Cardiac septum (tissue), 1 donor: ENCODE measurements around the gene DDX56. TPM values are rescaled to one million over a fixed set of nuclear protein-coding genes. Genes with fewer than 3 reads are reported as not detected.

Experiments used
- DNase-seq: peaks from one replicate; pipeline ENCODE4 v3.0.0-alpha.2; 2020; ENCODE audit warnings: low spot score
- intact Hi-C: fragments of 100-400 bp; cut with DNase I; formaldehyde crosslinking; loops from one replicate; pipeline ENCODE4 v1.14.0; 2022
- total RNA-seq: library from RNA; stranded (reverse); fragmentation: NEBNext Ultra II Directional; extraction: Animal tissue kit (Norgen Biotek cat#: 25700); gene quantifications from one replicate; pipeline ENCODE4 v1.2.1, GENCODE V29; 2021
- donor health status: DM: no; HTN: no; CAD: no.

The DDX56 gene
- total RNA-seq, 1 donor from 2014 or later, result 25.9 TPM

DNA sequence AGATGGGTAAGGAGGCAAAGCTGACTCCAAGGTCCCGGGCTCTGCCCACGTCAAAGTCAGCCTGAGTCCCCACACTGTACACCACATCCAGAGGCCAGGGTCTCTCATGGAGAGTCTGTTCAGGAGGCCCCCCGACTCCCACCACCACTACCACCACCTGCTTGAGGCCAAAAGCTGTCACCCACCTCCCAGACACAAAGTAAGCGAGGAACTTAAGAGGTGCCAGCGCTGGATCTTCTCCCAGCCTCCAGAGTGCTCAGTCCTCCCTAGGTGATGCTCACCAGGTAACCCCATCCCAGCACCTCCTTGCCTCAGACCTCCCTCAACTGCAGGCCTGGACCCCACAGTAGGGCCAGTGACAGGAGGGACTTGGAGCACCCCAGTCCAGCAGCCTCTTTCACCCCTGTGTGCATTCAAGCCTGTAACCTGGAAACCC lies 33.1 kb downstream of the DDX56 start:
- DNase-seq, result no peak
- intact Hi-C loops, result no loop called here

DNA sequence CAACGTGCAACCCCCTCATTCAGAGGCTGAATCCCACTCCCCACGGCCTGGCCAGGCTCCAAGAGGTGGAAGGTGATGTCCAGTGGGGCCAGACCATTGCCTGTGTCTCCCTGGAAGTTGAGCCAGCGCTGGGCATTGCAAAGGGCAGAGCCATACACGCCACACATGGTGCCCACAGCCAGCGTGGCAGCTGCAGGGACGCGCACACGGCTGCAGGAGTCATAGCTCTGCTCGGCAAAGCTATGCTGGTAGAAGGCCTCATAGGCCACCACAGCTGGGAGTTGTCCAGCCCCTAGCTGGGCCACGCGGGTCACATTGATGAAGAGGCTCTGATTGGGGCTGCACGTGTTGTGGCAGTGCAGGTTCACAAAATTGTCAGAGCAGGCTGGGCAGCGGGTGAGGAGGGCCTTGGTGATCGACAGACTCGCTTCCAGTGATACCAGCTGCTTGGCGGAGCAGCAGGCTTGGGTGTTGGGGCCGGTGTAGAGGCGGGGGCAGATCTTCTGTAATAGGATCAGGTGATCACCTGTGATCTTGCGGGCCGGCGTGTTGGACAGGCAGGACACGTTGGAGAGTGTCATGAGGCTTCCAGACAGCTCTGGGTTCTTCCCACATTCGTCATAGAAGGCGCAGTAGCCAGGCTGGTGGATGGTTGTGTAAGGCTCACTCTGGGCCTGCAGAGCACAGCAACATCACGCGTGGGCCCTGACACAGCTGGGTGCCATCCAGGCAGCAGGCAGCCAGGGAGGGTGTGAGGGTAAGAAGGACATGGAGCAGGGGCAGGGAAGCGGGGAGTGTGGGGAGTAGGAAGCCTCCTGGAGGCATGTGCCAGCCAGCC lies 33.8 kb downstream of the DDX56 start:
- intact Hi-C loops, result no loop called here
- no peak for DNase-seq

DNA sequence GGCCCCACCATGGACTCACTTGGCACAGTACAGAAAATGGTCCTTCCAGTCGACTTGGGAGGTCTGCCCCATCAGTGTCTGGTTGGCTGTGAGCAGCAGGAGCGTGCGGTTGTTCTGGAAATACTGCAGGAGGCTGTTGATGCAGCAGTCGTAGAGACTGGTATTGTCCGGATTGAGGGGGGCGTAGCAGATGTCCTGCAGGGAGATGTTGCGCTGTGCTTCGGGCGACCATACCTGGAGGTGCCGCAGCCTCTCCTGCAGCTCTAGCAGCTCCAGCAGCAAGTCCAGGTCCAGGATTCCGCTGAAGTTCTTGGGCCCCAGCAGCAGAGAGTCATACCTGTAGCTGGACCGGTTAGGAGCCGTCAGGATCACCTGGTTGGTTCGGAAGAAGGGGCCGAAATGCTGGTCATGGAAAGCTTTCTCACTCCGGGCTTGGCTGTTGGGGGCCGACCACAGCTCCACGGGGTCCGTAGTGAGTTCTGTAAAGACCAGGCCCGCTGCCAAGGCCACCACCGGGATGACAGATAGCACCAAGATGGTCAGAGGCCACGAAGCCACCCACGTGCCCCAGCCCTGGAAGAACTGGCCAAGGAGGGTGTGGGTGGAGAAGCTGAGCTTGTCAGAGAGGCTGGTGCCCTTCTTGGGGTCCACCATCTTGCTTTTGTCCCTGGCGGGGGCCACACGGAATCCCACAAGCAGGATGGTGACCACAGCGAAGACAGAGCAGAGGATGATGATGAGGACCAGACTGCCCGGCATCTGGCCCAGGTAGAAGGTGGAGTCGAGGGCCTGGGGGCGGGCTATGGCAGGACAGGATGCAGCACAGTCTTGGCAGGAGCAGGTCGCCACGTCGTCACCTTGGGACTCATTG lies 34.7 kb downstream of the DDX56 start:
- DNase-seq, result no peak
- intact Hi-C loops, result no loop called here

DNA sequence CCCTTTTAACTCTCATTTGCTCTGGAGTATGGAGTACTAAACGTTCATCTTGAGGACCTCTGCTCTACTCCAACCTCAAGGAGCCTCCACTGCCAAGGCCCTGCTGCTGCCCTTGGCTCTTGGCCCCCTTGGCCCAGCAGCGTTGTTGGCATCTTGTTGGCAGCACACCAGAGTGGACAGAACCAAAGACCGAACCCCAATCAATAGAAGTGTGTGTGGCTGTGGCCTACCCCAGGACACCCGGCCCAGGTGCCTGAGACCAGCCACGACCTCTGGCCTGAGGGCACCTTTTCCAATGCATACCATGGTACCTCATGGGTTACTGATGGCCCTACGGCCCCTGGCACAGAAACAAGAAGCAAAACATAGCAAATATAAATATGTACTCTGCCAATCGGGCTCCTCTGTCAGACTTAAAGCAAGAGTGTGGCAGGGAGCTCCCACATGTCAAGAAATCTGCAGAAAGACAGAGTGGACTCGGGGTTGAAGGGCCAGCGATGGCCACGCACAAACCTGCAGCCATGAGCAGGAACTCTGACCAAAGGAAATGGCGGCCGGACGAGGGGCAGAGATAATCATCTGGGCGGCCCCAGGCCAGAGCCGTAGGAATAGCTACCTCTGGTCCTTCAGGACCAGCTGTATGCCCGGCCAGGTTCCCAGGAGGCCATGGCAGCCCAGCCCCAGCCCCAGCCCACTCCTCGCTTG lies 35.5 kb downstream of the DDX56 start:
- no peak for DNase-seq

DNA sequence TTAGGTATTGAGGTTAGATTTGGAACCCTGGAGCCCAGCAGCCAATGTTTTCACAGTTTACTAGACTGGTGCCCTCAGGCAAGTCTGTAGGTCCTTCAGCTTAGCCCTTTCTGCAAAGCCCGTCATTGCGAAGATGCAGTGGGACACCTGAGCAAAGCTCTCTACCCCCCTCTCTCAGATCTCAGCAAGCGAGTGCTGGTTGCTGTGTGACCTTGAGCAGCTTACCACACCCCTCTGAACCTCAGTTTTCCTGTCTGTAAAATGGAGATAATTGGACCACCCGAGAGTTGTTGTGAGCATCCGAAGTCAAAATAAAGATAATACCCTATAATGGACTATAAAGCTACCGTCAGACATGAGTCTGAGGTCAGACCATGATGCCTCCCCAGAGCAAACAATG lies 36.3 kb downstream of the DDX56 start:
- DNase-seq, result no peak
- intact Hi-C loops, result no loop called here

More for the DNA sequence above, 35.5 kb downstream of the DDX56 start:
- intact Hi-C loops, result no loop called here

DNA sequence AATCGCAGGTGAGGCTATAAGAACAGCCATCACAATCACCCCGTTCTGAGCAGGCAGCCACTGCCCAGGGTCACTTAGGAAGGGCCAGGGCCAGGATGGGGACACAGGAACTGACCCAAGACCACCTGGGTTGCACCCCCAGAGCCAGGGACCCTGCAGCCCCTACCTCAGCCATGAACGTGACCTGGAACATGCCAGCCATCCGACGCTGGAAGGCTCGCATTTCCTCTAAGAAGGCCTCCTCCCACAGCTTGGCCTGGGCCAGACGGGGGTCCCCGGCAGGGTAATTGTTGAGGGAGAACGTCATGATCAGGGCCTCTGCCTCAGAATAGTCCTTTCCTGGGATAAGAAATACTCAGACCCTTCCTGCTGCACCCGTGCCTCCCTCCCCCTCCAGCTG lies 37.6 kb downstream of the DDX56 start:
- intact Hi-C loops, result no loop called here
- DNase-seq, result no peak

DNA sequence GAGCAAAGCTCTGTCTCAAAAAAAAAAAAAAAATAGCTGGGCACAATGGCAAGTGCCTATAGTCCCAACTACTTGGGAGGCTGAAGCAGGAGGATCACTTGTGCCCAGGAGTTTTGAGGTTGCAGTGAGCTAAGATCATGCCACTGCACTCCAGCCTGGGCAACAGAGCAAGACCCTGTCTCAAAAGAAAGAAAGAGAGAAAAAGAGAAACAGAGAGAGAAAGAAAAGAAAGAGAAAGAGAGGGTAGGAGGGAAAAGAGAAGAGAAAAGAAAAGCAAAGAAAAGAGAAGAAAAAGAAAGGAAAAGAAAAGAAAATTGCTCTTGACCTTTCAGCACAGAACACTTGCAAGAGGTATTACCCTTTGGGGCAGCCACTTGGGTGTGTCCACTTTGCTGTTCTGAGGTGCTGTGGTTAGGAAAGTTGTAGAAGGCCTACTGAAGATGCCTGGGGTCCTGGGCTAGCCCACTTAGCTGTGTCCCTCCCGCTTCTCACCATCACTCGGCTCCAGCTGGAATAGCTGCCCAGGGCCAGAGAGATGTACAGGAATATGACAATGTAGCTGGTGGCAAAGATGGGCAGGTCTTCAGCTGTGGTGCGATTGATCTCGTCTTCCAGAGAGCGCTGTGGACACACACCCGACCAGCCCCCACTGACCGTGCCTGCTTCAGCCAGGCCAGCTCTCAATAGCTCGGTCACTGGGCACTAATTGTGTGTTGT lies 38.2 kb downstream of the DDX56 start:
- intact Hi-C loops, result no loop called here
- DNase-seq, result no peak

DNA sequence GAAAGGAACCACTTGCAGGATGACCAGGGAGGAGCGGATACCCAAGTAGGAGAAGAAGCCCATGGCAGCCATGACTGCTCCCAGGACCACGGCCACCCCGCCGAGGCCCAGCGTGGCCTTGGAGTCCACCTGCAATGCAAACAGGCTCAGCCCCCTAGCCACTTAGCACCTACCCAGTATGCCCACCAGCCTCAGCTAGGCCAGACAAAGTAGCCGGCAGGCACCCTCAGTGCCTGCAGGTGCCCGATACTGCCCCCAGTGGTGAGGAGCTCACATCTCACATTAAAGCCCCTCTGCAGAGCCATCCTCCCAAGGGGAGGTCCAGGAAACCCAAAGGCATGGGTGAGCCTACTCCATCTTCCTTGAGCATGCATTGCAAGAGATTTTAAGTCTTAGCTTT lies 39.2 kb downstream of the DDX56 start:
- intact Hi-C loops, result no loop called here
- no peak for DNase-seq

DNA sequence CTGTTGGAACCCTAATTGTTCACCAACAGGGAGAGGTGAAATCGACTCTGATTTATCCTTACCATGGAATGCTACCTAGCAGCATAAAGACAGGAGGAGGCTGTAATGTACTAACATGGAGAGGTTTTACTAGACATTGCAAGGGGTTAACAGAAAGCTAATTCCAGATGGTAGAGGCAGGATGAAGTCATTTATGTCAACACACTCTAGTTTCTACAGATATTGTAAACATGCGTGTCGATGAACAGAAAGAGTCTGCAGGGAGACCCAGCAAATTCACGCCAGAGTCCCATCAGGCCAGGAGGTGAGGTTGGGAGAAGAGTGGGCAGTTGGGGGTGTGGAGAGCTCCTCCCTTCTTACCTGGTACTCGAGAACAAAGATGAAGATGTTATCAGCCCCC lies 39.6 kb downstream of the DDX56 start:
- intact Hi-C loops, result no loop called here
- no peak for DNase-seq

DNA sequence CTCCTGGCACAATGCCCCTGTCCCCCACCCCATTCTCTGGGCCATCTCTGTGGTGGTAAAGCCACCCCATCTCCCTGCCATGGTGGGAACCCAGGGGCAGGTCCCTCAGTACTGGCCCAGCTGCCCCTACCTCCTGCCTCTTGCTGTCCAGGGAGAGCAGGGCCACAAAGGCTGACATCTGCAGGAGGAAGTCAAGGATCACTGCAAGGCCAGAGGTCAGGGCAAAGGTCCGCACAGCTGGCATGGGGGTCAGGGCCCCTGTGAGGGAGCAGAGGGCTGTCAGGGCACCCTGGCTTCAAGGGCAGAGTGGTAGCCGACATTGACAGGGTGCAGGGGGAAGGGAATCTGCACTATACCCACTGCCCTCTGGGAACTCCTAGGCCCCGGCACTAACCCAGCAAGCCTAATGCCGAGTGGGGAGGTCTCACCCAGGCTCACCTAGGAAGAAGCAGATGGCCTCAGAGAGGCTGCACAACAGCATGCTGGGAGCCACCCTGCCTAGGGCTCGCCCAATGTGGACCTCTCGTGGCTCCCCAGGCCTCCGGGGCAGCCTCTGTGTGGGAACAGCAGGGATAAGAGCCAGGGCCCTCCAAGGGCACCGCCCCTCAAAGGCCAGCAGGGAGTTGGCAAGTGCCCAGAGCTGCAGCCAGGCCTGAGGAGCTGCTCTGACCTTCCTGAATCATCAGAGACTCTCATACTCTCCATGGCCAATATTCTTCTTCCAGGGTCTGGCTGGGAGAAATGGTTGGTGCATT lies 40.2 kb downstream of the DDX56 start:
- no peak for DNase-seq
- intact Hi-C loops, result no loop called here

DNA sequence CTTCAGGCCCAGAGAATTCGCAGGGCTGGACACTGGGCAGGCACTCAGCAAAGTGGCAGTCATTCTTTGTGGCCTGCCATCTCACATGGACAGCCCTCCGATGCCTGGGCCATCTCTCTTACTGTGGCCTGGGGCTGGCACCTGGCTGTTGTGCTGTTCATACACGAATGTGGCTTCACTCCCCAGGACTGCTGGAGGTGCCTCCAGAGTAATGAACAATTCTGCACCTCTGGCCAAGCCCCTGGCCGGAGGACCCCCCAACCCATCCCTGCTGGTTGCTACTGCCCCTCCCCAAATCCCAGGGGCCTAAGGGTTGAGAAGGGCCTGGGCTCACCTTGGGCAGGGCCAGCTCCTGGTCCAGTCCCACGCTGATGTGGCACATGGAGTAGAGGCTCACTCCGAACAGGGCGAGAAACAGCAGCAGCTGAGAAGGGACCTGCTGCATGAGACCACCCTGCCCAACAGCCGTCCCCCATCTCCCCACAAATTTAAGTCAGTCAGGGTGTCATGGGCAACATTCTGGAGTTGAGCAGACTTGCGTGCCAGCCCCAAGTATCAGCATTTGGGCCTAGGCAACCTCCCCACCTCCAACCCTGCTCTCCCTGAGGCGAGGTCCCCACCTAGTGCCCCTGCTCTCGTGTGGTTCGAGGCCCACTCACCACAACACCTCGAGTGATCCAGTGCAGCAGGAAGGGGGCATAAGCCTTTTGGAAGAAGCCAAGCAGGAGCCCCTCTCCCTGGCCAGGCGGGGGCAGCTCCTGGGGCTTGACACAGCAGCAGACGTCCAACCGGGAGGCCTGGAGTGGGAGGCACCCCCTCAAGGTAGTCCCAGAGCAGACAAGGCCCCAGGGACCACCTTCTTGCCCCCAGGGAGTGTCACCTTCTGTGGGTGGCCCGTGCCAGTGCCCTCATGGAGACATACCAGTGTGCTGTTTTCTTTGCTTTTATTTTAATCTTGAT lies 42.0 kb downstream of the DDX56 start:
- no peak for DNase-seq
- intact Hi-C loops, result no loop called here

DNA sequence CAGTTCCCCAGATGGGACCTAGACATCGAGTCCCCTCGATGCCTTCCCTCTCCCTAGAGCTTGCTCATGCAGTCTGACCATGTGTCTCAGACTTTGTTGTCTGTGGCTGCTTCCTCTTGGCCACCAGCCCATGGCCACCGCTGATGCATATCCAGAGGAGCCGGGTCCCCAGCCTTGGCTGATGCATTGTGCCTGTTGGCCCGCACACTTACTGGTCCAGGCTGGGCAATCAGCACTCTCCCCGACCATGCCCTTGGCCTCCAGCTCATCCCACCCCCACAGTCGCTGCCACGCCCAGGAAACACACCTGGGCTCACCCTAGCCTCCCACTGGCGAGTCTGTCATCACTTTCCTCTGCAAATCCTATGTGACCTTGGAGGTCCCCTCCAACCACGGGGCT lies 42.7 kb downstream of the DDX56 start:
- DNase-seq, result no peak
- intact Hi-C loops, result no loop called here

DNA sequence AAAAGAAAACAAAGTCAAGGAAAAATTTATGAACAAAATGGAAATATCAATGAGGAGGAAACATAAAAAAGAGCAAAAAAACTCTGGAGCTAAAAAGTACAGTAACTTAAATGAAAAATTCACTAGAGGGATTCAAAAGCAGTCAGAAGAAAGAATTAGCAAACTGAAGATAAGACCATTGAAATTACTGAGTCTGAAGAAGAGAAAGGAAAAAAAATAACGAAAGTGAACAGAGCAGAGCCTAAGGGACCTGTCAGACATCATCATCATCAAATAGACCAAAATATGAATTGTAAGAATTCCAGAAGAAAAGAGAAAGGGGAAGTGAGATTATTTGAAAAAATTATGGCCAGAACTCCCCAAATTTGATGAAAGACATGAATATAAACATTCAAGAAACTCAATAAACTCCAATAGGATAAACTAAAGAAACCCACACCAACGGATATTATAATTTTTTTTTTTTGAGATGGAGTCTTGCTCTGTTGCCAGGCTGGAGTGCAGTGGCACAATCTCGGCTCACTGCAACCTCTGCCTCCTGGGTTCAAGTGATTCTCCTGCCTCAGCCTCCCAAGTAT lies 48.8 kb downstream of the DDX56 start:
- DNase-seq, result no peak
- intact Hi-C loops, result no loop called here

DNA sequence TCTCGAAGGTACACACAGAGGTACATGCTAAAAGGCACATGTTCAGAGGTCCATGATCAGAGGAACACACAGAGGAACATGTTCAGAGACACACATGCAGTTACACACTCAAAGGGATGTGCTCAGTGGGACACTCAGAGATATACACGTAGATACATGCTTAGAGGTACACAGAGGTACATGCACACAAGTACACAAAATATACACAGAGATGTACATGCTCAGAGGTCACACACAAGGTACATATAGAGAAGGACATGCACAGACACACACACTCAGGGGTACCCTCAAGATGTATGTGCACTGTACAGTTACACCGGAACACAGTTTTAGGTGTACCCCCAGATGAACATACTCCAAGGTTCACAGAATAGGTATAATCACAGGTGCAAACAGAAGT lies 51.4 kb downstream of the DDX56 start:
- no peak for DNase-seq
- intact Hi-C loops, result no loop called here

DNA sequence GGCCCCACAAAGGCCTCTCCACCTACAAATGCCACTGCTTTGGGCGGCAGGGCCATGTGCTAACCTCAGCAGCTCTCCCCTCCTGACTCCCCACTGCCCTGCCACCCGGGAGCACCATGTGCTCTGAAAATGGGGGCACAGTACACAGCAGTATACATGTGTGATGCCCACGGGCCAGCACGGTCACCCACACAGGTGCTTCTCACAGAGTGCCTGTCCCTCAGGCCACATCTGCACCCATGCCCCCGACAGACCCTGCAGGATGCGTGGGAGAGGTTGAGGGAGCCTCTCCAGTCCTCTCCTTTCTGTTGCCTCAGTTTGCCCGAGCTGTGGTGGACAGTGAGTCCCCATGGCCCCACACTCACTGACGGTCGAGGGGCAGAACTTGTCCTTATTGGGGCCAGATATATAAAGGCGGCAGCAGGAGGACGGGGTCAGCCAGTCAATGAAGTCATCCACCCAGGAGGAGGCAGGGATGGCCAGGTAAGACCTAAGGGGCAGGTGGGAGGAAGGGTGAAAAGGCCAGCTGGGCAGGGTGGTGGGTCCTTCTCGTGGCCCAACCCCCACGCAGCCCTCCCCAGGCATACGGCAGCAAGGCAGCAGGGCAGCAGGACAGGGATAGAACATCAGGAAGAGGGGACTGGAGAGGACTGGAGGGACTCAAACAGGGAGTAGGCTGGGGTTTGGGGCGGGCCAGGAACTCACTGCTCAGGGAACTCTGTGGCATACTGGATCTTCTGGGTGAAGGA lies 52.2 kb downstream of the DDX56 start:
- intact Hi-C loops, result no loop called here

DNA sequence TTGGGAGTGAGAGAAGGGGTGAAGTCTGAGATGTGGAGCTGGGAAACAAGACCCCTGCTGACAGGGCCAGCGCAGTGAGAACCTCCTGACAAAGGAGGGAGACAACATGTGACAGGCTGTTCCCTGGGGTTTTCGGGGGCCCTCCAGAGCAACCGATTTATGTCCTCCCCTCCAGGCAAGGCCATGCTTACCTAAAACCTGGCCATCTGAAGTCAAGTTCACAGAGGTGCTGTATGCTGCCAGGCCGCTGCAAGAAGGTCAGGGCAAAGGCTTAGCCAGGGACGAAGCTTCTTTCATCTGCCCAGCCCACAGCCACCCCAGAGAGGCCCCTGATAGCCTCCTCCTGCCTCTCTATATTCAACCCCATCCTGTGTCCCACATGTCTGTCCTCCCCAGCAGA lies 53.1 kb downstream of the DDX56 start:
- no peak for DNase-seq
- intact Hi-C loops, result no loop called here

More for the DNA sequence above, 52.2 kb downstream of the DDX56 start:
- no peak for DNase-seq

DNA sequence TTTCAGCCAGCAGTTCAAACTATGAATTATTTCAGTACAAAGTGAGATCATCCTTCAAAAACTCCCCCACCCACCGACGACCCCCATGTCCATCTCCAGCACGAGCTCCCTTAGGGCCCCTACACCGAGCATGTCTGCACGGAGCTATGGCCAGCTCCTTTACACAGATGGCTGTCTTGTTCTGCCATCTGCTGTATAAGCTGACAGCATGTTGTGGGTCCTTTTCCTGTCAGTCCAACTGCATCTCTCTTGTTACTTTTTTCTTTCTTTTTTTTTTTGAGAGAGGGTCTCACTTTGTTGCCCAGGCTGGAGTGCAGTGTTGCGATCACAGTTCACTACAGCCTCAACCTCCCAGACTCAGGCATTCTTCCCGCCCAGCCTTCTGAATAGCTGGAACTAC lies 54.2 kb downstream of the DDX56 start:
- DNase-seq, result no peak
- intact Hi-C loops, result no loop called here
